K562 (cell line): ENCODE data around the gene NFYC. TPM values are rescaled to one million over a fixed set of nuclear protein-coding genes. Genes with fewer than 3 reads are reported as not detected.
A peak's percentile ranks its signal among the peaks of the same experiment; 100 is the strongest.

Source experiments
- ARNT ChIP-seq, 2 experiments: fragments of 450-650 bp; IDR thresholded peaks; 2 replicates each; pipeline ENCODE4 v1.6.1; 2016; ENCODE audit warnings: mild to moderate bottlenecking in 1 of 2
- CBX1 ChIP-seq: sonication (generic); IDR thresholded peaks from 2 replicates; pipeline ENCODE4 v1.6.1; 2016; ENCODE audit warnings: antibody characterized with exemption, low read depth, mild to moderate bottlenecking
- DDX20 ChIP-seq: fragments of 450-650 bp; IDR thresholded peaks from 2 replicates; pipeline ENCODE4 v1.6.1; 2016; ENCODE audit warnings: missing genetic modification characterization, low read depth, mild to moderate bottlenecking, missing compliant biosample characterization, moderate library complexity
- E2F4 ChIP-seq: sonication (generic); formaldehyde crosslinking; IDR thresholded peaks from 2 replicates; pipeline ENCODE4 v1.8.0; 2022; ENCODE audit warnings: mild to moderate bottlenecking, low read depth, missing genetic modification reagents
- GATA2 ChIP-seq: sonication (generic); formaldehyde crosslinking; IDR thresholded peaks from 2 replicates; pipeline ENCODE4 v1.4.0; 2020; ENCODE audit warnings: mild to moderate bottlenecking, missing genetic modification reagents
- HNRNPUL1 ChIP-seq: fragments of 200-400 bp; formaldehyde crosslinking; IDR thresholded peaks from 2 replicates; pipeline ENCODE4 v1.6.1; 2017; ENCODE audit warnings: low read length
- MTA3 ChIP-seq: fragments of 450-650 bp; formaldehyde crosslinking; IDR thresholded peaks from 2 replicates; pipeline ENCODE4 v1.6.1; 2017; ENCODE audit warnings: mild to moderate bottlenecking, borderline replicate concordance
- MTF1 ChIP-seq: fragments of 250-450 bp; sonication (Bioruptor Pico); IDR thresholded peaks from 2 replicates; pipeline ENCODE4 v1.9.0; 2021; ENCODE audit warnings: moderate library complexity, mild to moderate bottlenecking, inconsistent platforms, borderline replicate concordance
- NR2C2 ChIP-seq, 2 experiments: fragments of 200-800 bp in 1 of 2; sonication (Bioruptor generic) in 1 of 2; sonication (generic) in 1 of 2; formaldehyde crosslinking in 1 of 2; IDR thresholded peaks; 2 replicates each; pipeline versions ENCODE4 v1.6.1 to v1.8.0; 2016 to 2022; ENCODE audit warnings: mild to moderate bottlenecking in 1 of 2, missing compliant biosample characterization in 1 of 2, missing genetic modification characterization in 1 of 2, missing genetic modification reagents in 1 of 2
- NR4A1 ChIP-seq, 2 experiments: fragments of 250-450 bp in 1 of 2; fragments of 450-650 bp in 1 of 2; sonication (Bioruptor Pico) in 1 of 2; IDR thresholded peaks; 2 replicates each; pipeline versions ENCODE4 v1.4.0 to v1.6.1; 2016 to 2020; ENCODE audit warnings: mild to moderate bottlenecking in 2 of 2, missing compliant biosample characterization in 1 of 2, missing genetic modification characterization in 1 of 2, moderate library complexity in 1 of 2
- SREBF1 ChIP-seq: fragments of 150-350 bp; IDR thresholded peaks from 2 replicates; pipeline ENCODE4 v1.6.1; 2014; ENCODE audit warnings: antibody characterized with exemption, low read depth, low read length, borderline replicate concordance
- THAP12 ChIP-seq: fragments of 250-450 bp; sonication (Bioruptor Pico); IDR thresholded peaks from 2 replicates; pipeline ENCODE4 v1.9.0; 2021; ENCODE audit warnings: mild to moderate bottlenecking, inconsistent platforms
- USF1 ChIP-seq: sonication (generic); formaldehyde crosslinking; IDR thresholded peaks from 2 replicates; pipeline ENCODE4 v1.9.0; 2022; ENCODE audit warnings: mild to moderate bottlenecking, missing genetic modification reagents
- ZFX ChIP-seq: sonication (generic); formaldehyde crosslinking; IDR thresholded peaks from 2 replicates; pipeline ENCODE4 v1.8.0; 2022; ENCODE audit warnings: mild to moderate bottlenecking, missing genetic modification reagents, moderate library complexity
- ZHX1 ChIP-seq: fragments of 150-350 bp; conservative IDR thresholded peaks from 2 replicates; pipeline ENCODE4 v1.6.1; 2014; ENCODE audit warnings: low read length
- ZNF511 ChIP-seq: sonication (generic); formaldehyde crosslinking; IDR thresholded peaks from 2 replicates; pipeline ENCODE4 v1.8.0; 2022; ENCODE audit warnings: mild to moderate bottlenecking, missing genetic modification reagents
- ZNF717 ChIP-seq: fragments of 250-450 bp; sonication (Bioruptor Pico); IDR thresholded peaks from 2 replicates; pipeline ENCODE4 v1.5.0; 2021
- ZNF830 ChIP-seq: fragments of 250-450 bp; sonication (Bioruptor Pico); IDR thresholded peaks from 2 replicates; pipeline ENCODE4 v1.5.0; 2021; ENCODE audit warnings: mild to moderate bottlenecking
- polyA plus RNA-seq, 8 experiments: library from polyadenylated mRNA; depleted of rRNA in 4 of 8; stranded (reverse) in 5 of 8; unstranded in 3 of 8; fragments of >200 nt; fragmentation: Nextera tagmentation in 2 of 8; fragmentation: Illumina TruSeq in 1 of 8; extraction: Ambion mirVana in 2 of 8; extraction: Trizol in 1 of 8; gene quantifications; 2 replicates each; pipeline versions ENCODE4 v1.2.1 to v1.2.3, GENCODE V29; 2011 to 2014; ENCODE audit warnings: inconsistent platforms in 1 of 8, missing spikeins in 1 of 8
- total RNA-seq, 7 experiments: library from RNA; depleted of rRNA in 6 of 7; stranded (reverse); fragments of >200 nt in 6 of 7; fragmentation: Illumina TruSeq in 2 of 7; extraction: Trizol in 2 of 7; gene quantifications; 2 replicates each; pipeline versions ENCODE4 v1.2.1 to v1.2.3, GENCODE V29; 2011 to 2021; ENCODE audit warnings: low replicate concordance in 1 of 7

NFYC gene
- total and polyA plus RNA-seq, 9 of the 15 experiments (the other 6 are each of a cell fraction or from before 2014, with no cell fraction given), result 4.8 to 59.8 (median 41.1) TPM

- no peak for TF ChIP-seq ZHX1
- TF ChIP-seq MTA3, result peak; percentile 70; the same call in 1 of the 2 replicates
- TF ChIP-seq SREBF1, result no peak
- no peak for TF ChIP-seq ZNF717 (CRISPR knock-in tag)
- TF ChIP-seq ZNF830 (CRISPR knock-in tag), result no peak
- peak; percentile 63; the same call in 1 of the 2 replicates for TF ChIP-seq ZFX (CRISPR knock-in tag)
- TF ChIP-seq THAP12 (CRISPR knock-in tag), result peak; percentile 56; the same call in 1 of the 2 replicates
- TF ChIP-seq NR4A1 (CRISPR knock-in tag; IDR thresholded peaks at IDR 0.05), result no peak
- peak; percentile 67 for TF ChIP-seq NR4A1 (tag; IDR thresholded peaks at IDR 0.05)
- TF ChIP-seq MTF1 (CRISPR knock-in tag), result no peak
- TF ChIP-seq GATA2 (CRISPR knock-in tag), result no peak
- TF ChIP-seq USF1 (CRISPR knock-in tag), result peak; percentile 26
- TF ChIP-seq HNRNPUL1, result no peak
- TF ChIP-seq ARNT (IDR thresholded peaks at IDR 0.05), result no peak; a peak in 1 of 4 replicates
- no peak for TF ChIP-seq DDX20 (tag)
- peak; percentile 85; the same call in 1 of the 2 replicates for TF ChIP-seq ZNF511 (CRISPR knock-in tag)
- peak; percentile 72 for TF ChIP-seq NR2C2 (CRISPR knock-in tag; IDR thresholded peaks at IDR 0.05)
- no peak for TF ChIP-seq NR2C2 (tag; IDR thresholded peaks at IDR 0.05)
- peak; percentile 26; the same call in 1 of the 2 replicates for TF ChIP-seq CBX1
- TF ChIP-seq E2F4, result no peak
These were observed 91.7 kb downstream of the NFYC start, which contains the start of gene KCNQ4 (continued) for GRCh38 chr1:40783001-40783905.
